DOHH2 (cell line): Measurements from ENCODE around the gene PXDC1.
"Not testable (repeated sequence)": the region's sequence is repeated elsewhere in the genome, so short reads cannot be mapped to it uniquely, and the experiment has no call there.

Source experiments
- H3F3A ChIP-seq: fragments of 200-600 bp; sonication (generic), shearing (Covaris generic); 2 replicates; pipeline ENCODE4 v1.6.0; 2016; ENCODE audit warnings: antibody characterized with exemption, mild to moderate bottlenecking; ENCODE audit not compliant: control insufficient read depth, insufficient read depth
- H3K27ac ChIP-seq: fragments of 200-600 bp; sonication (generic); 2 replicates; pipeline ENCODE4 v1.5.1; 2014; ENCODE audit warnings: low read depth, mild to moderate bottlenecking, low read length, moderate library complexity
- H3K27me3 ChIP-seq: fragments of 200-600 bp; sonication (generic); 2 replicates; pipeline ENCODE4 v1.6.1; 2014; ENCODE audit warnings: mild to moderate bottlenecking, low read length, mixed read lengths; ENCODE audit not compliant: control insufficient read depth
- H3K36me3 ChIP-seq: fragments of 200-600 bp; sonication (generic); 2 replicates; pipeline ENCODE4 v1.6.1; 2014; ENCODE audit warnings: mild to moderate bottlenecking, low read length, moderate library complexity, mixed read lengths; ENCODE audit not compliant: control insufficient read depth
- H3K4me1 ChIP-seq: fragments of 200-600 bp; sonication (generic); 2 replicates; pipeline ENCODE4 v1.6.1; 2014; ENCODE audit warnings: mild to moderate bottlenecking, low read length, mixed read lengths; ENCODE audit not compliant: control insufficient read depth
- H3K4me2 ChIP-seq: fragments of 200-600 bp; sonication (generic); 2 replicates; pipeline ENCODE4 v1.6.0; 2014; ENCODE audit warnings: mild to moderate bottlenecking, low read length, moderate library complexity
- H3K4me3 ChIP-seq: fragments of 200-600 bp; sonication (generic); 2 replicates; pipeline ENCODE4 v1.5.1; 2014; ENCODE audit warnings: mild to moderate bottlenecking, low read length, mixed read lengths
- H3K79me2 ChIP-seq: fragments of 200-600 bp; sonication (generic); 2 replicates; pipeline ENCODE4 v1.6.1; 2014; ENCODE audit warnings: mild to moderate bottlenecking, low read length, mixed read lengths; ENCODE audit not compliant: control insufficient read depth
- H3K9me2 ChIP-seq: fragments of 200-600 bp; sonication (generic); replicated peaks from 2 replicates; pipeline ENCODE4 v1.6.1; 2014; ENCODE audit warnings: mild to moderate bottlenecking, low read length, mixed read lengths; ENCODE audit not compliant: control insufficient read depth
- H3K9me3 ChIP-seq: fragments of 200-600 bp; sonication (generic); 2 replicates; pipeline ENCODE4 v1.6.1; 2014; ENCODE audit warnings: antibody characterized with exemption, low read length, mixed read lengths; ENCODE audit not compliant: control insufficient read depth, insufficient read depth
- H4K20me1 ChIP-seq: fragments of 200-600 bp; sonication (generic); 2 replicates; pipeline ENCODE4 v1.6.0; 2014; ENCODE audit warnings: low read depth, mild to moderate bottlenecking, antibody characterized with exemption, low read length, moderate library complexity; ENCODE audit not compliant: control insufficient read depth, insufficient read depth
- CTCF ChIP-seq: fragments of 200-600 bp; sonication (generic); IDR thresholded peaks from one replicate; pipeline ENCODE4 v1.5.1; 2014; ENCODE audit warnings: antibody characterized with exemption, mild to moderate bottlenecking, low read depth, low read length; ENCODE audit not compliant: poor library complexity, severe bottlenecking
- EZH2phosphoT487 ChIP-seq: fragments of 200-600 bp; sonication (generic); IDR thresholded peaks from 2 replicates; pipeline ENCODE4 v1.6.1; 2017; ENCODE audit warnings: borderline replicate concordance, mild to moderate bottlenecking, antibody characterized with exemption, low read length, moderate library complexity, mixed read lengths

The PXDC1 gene

GRCh38 chr6:3761989-3762270, 10.4 kb upstream of the PXDC1 start:
- Histone ChIP-seq H3K79me2 (no peaks in the 10 kb centered on the region), H3K36me3 (no peaks in the 10 kb centered on the region), H3K9me3 (no peaks in the 10 kb centered on the region), H3F3A (0 out of 2 replicates have a peak, but pooled peaks cover 5% of the 10 kb centered on the region), H3K4me1 (peaks cover 36% of the 10 kb centered on the region), H4K20me1 (no peaks in the 10 kb centered on the region), H3K27me3 (no peaks in the 10 kb centered on the region), H3K27ac (no peak overlapping the region), H3K4me2 (no peak overlapping the region), H3K4me3 (no peak overlapping the region), H3K9me2 (no peaks in the 10 kb centered on the region)
- TF ChIP-seq CTCF (no peak), EZH2phosphoT487 (no peak)

GRCh38 chr6:3759646-3760232, 8.2 kb upstream of the PXDC1 start:
- Histone ChIP-seq H3K4me2 (no peak overlapping the region), H3K36me3 (no peaks in the 10 kb centered on the region), H3K27ac (no peak overlapping the region), H3K79me2 (no peaks in the 10 kb centered on the region), H3K4me1 (peaks cover 29% of the 10 kb centered on the region), H3K4me3 (no peak overlapping the region), H3K9me3 (no peaks in the 10 kb centered on the region), H3K9me2 (no peaks in the 10 kb centered on the region), H3K27me3 (no peaks in the 10 kb centered on the region), H4K20me1 (no peaks in the 10 kb centered on the region), H3F3A (peaks cover 7% of the 10 kb centered on the region; the same call in 1 of the 2 replicates)
- TF ChIP-seq CTCF (no peak), EZH2phosphoT487 (no peak)

GRCh38 chr6:3758842-3759144, 7.3 kb upstream of the PXDC1 start:
- Histone ChIP-seq H3K27ac (no peak overlapping the region), H3K4me1 (peaks cover 21% of the 10 kb centered on the region), H3K9me2 (no peaks in the 10 kb centered on the region), H3K9me3 (no peaks in the 10 kb centered on the region), H3K79me2 (no peaks in the 10 kb centered on the region), H3K4me2 (no peak overlapping the region), H3K4me3 (no peak overlapping the region), H4K20me1 (no peaks in the 10 kb centered on the region), H3K36me3 (no peaks in the 10 kb centered on the region), H3F3A (peaks cover 9% of the 10 kb centered on the region; the same call in 1 of the 2 replicates), H3K27me3 (no peaks in the 10 kb centered on the region)
- TF ChIP-seq CTCF = no peak
- no peak for TF ChIP-seq EZH2phosphoT487

- H3K27ac ChIP-seq, H3K79me2 ChIP-seq, H3K9me2 ChIP-seq: not testable (repeated sequence)
Measured at GRCh38 chr6:3757998-3758841, 6.7 kb upstream of the PXDC1 start.

More at GRCh38 chr6:3757998-3758841, 6.7 kb upstream of the PXDC1 start:
- H3K4me2 ChIP-seq, H3K9me3 ChIP-seq, H3K4me3 ChIP-seq, H3K27me3 ChIP-seq, H3K36me3 ChIP-seq, H4K20me1 ChIP-seq, H3F3A ChIP-seq: not testable (repeated sequence)
- peaks cover 21% of the 10 kb centered on the region for H3K4me1 ChIP-seq
